GM21528 (cell line): ENCODE results near the gene LSM8.
"Not testable (repeated sequence)": the region's sequence is repeated elsewhere in the genome, so short reads cannot be mapped to it uniquely, and the experiment has no call there.

Experiments used
- ATAC-seq: cut with Tn5 transposase; IDR thresholded peaks from one replicate; pipeline ENCODE4 v1.9.1; 2021; ENCODE audit warnings: mild to moderate bottlenecking, moderate library complexity; ENCODE audit not compliant: unreplicated experiment, low FRiP score

LSM8 gene

DNA sequence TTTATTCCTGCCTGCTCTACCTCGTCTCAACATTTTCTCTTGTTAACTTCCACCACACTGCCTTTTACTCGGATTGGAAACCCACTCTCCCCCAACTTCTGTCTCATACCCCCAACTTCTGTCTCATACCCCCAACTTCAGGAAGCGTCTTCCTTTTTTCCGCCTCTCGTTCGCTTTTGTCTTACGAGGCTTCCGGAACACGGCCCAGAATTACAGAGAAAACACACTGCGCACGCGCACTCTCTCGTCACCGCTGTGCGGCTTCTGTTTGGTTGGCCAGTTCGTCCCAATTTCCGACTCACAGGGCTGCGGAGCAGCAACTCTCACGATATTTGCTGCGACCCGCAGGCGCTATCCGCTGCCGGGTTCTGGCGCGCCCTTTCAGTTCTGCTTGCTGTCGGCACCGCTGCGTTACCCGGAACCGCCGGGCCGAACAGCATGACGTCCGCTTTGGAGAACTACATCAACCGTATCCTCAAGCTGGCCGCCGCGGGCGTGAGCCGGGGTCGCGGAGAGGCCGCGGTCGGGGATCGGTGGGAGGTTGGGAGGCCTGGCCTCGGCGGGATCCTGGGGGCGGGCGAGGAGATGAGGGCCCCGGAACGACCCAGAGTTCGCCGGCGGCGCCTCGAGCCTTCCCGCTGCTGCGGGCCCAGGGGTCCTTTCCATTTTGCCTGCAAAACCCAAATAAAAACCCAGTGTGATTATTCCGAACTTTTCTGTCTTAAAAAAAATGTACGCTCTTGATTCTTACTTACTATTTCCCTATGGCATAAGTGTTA lies at the start of gene LSM8:
LSM8 (plus strand) TSS at position 379 of the 779 bp plus-strand sequence; CDS start at position 439, 60 bp downstream.
- ATAC-seq: peak; percentile 99

DNA sequence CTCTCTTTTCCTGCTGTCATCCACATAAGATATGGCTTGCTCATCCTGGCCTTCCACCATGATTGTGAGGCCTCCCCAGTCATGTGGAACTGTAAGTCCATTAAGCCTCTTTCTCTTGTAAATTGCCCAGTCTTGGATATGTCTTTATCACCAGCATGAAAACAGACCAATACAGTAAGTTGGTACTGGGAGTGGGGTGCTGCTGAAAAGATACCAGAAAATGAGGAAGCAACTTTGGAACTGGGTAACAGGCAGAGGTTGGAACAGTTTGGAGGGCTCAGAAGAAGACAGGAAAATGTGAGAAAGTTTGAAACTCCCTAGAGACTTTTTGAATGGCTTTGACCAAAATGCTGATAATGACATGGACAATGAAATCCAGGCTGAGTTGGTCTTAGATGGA lies 49.5 kb upstream of the LSM8 start:
- not testable (repeated sequence) for ATAC-seq

DNA sequence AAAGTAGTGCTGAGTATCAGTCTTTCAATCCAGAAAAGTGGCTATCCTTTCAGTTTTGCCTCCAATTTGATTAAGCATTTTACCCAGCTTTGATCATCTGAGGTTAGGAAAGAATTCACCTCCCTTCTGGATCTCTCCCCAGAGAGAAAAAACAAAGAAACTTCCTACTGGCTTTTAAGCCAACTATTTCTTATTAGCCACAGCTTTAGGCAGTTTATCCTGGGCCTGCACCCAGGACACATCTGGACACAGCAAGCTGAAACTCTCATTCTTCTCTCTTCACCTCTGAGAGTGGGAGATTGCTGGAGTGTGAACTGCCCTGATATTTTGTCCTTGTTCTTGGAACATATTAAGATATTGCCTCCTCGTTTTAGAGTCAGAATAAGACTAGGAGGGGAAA lies 43.5 kb upstream of the LSM8 start:
- no peak for ATAC-seq

DNA sequence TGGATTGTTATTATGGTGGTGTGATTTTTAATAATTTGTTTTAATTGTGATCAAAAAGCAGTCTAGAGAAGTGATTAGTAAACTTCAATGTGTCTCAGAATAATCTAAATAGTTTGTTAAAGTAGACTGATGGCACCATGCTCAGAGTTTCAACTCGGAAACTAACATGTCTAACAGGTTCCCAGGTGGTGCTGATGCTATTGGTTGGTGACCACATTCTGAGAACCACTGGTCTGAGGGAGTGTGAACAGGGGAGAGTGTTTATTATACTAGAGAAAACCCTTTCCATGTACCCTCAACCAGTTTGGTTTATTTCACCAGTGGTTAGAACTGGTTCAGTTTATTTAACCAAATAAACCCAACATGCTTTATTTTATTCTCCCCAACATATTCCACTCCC lies 42.0 kb upstream of the LSM8 start:
- no peak for ATAC-seq

DNA sequence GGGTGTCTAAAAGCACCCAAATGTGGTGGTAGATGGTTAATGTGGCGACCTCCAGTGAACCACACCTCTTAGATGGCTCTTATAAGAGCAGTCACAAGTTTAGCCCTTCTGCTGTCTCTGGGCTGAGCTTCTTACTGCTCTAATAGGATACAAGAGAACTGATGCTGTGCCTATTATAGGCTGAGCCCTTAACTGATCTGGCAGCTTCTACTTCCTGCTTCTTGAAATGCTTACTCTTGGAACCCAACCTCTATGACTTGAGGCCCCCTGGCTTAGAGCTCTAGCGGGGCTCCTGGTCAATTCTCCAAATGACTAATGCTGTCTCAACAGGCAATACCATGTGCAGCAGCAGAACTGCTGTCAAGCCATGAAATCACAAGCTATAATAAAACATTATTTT lies 35.0 kb upstream of the LSM8 start:
- no peak for ATAC-seq

DNA sequence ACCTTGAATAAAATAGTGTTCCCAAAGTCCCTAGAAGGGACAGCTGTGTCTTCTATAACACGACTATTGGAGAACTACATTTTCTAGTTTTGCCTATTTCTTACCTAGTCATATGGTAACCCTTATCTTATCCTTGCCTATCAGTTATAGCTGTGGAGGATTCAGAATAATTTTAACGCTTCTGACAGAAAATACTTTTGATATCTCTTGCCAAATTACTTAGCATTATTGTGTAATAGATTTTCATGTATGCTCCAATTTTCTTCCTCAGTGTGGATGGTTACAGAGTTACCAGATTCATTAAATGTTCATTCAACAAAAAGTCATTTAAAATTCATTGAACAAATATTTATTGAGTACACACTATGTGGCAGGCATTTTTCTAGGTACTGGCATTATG lies 34.6 kb upstream of the LSM8 start:
- ATAC-seq: no peak

DNA sequence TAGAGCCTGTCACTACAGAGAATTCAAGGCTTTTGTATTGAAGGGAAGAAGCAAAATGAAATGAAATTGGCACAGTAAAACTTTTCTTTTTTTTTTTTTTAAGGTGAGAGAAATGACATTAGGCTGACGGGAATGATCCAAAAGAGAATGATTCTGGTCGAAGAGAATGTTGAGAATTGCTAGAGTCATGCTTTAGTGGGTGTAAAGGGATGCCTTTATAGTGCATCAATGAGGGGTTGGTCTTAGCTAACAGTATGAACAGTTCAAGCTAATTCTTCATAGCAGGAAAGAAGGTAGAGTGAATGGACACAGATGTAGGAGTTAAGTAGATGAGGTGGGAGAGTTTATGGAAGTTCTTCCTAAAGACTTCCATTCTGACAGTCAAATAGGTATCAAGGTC lies 32.3 kb upstream of the LSM8 start:
- ATAC-seq: no peak

DNA sequence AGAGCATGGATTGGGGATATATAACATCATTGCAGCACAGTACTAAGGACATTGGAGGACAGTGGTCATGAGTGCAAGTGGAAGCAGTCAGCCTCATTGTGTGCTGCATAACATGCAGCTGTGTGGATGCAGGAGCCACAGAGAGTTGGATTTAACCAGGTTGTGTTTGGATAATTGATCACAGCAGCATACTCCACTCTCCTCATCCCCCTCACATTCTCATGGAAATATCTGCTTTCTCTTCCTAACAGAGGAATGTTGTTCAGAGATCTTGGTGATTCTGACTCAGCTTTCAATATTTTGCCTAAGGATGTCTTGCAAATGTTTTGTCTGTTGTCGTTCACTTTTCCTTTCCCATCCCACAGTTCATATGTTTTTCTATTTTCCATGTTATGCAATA lies 31.8 kb upstream of the LSM8 start:
- no peak for ATAC-seq

DNA sequence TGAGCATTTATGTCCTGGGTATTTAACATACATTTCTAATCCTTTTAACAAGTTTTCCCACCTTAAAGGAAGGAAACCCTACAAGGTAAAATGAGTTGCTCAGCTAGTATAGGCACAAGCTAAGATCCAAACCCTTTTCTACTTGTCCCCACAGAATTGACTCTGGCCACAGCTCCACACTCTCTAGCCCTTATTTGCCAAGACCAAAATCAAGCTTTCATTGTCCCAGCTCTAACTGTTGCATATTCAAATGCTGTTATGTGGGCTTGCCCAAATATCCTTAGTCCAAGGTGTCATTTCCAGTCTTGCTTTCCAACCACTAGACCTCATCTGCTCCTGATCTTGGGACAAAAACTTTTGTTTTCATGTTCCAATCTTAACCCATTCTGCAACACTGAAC lies 31.3 kb upstream of the LSM8 start:
- ATAC-seq: no peak

DNA sequence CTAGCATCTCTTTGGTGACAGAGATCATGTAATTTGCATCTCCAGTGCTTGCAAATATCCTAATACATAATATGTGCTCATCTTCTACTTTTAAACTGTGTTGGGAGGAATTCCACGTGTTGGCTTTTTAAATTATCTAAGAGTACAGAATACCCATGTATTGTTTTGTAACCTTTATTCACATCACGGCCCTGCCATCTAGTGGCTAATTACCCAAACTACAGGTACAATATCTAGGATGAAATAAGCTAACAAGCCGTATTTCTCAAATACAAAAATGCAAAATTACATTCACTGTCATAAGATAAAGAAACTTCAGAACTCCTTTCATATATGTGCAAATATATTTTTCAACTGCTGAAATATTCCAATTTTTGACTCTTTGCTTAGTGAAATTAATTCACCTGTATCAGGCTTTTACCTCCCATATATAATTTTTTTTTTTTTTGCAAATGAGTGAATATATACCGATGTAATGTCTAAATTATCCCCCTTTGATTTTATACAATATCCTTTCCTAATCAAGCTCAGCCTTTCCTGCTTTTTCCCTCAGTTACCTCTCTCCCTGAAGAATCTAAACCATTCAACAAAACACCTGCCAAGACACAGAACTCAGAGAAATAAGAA lies 30.3 kb upstream of the LSM8 start:
- ATAC-seq: peak; percentile 54

DNA sequence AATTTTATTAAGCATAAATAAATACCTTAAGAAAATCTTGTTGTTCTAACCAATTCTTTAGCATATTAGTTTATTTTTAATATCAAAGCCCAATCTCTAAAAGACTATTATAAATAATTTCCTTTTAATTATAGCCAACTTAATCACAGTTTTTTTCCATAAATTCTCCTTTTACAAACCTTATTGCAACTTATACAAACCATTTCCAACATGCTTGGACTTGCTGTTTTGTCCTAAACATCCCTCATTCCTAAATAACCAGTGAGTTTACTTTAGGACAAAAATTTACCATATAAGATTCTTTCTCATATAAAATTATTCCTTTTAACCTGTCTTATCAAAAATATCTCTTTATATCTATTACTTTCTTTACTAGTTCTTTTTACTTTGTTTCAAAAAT lies 25.2 kb upstream of the LSM8 start:
- ATAC-seq: no peak

DNA sequence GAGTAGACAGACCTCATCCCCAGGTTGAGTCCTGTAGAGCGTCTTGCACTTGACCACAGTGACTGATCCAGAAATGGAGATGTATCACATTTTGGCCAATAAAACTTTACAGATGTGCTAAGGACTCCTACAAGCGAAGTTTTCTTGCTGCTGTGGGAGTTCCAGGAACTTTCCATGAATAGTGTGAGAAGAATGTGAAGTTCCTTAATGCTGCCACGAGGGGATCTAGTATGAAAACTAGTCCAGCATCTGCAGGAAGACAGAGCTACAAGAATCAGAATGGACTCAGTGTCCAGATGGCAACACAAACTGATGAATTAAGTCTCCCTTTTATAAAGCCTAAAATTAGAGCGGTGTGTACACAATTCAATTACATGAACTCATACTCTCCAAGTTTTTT lies 14.8 kb upstream of the LSM8 start:
- ATAC-seq: no peak

DNA sequence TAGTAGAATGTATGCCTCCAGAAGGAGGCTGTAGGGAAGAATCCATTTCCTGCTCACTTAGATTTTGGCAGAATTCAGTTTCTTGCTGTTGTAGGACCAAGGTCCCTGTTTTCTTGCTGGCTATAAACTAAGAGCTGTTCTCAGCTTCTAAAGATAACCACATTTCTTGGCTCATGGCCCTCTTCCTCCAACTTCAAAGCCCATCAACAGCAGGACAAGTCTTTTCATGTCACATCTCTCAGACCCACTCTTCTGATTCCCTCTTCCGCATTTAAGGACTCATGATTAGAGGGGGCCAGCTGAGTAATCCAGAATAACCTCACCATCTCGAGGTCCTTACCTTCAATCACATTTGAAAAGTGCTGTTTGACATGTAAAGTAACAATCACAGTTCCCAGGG lies 8.2 kb upstream of the LSM8 start:
- no peak for ATAC-seq

DNA sequence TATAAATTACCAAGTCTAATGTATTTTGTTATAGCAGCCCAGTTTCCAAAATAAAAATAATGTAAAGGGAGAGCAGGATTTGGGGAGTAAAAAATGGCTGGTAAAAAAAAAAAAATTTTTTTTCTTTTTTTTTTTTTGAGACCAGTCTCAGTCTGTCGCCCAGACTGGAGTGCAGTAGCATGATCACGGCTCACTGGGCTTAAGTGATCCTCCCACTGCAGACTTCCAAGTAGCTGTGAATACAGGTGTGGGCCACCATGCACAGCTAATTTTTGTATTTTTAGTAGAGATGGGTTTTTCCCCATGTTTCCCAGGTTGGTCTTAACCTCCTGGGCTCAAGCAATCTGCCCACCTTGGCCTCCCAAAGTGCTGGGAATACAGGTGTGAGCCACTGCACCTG lies 4.8 kb upstream of the LSM8 start:
- no peak for ATAC-seq

DNA sequence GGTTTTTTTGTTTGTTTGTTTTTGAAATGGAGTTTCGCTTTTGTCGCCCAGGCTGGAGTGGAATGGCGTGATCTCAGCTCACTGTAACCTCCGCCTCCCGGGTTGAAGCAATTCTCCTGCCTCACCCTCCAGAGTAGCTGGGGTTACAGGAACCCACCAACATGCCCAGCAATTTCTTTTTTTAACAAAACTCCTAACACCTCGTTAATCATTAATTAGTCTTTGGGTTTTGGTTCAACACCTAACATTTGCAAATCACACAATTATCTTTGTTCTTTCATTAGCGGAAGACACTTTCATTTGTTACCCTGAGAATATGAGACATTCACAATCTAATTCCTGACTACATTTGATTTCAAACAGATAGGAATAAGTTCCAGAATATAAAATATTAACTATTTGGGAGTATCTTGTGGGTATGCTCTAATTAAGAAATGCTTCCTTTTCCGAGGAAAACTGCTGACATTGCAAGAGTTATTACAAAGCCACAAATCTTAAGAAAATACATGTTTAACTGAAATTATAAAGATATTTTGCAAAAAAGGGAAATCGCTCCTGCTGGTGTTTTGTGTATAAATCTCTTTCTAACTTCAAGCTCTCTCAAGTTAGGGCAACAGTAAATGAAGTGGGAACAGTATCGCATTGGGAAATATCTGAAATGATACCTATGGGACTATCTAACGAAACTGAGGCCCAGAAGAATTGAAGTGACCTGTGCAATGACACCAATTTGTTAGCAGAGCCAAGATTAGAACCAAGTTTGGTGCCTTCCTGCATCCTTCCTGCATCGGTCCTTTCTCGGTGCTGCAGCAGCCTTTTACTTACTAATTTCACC lies 1.2 kb upstream of the LSM8 start:
- ATAC-seq: no peak

DNA sequence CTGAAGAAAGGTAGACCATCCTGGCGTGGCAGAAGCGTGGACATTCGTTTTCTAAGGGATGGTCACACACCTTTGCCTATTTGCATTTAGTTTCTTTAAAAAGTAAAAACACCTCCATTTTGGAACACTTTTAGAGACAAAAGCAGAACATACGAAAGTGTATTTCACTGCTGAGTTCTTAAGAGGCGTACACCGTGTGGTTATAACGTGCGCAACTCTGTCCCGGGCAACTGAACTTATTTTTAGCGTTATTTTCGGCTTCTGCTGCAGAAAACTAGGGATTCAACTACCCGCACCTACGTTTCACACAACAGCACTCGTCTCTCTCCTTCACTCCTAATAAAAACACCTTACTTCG lies 557 bp upstream of the LSM8 start:
- ATAC-seq: peak; percentile 11

DNA sequence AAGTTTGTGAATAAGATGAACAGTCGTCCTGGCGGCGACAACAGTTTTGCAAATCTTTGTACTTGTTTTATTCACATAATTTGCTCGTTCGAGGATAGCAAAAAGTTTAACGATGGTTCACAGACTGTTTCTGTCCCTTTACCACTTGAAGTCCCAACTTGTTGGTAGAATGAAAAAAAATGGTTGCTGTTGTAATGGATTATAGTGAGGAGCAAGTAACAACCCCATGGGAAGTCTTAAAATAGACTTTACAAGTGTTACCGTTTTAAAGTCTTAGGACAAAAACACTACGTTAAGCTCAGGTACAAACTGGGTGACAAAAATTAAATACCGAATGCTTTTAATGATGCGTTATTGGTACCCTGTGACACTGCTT lies 589 bp downstream of the LSM8 start:
- ATAC-seq: no peak

DNA sequence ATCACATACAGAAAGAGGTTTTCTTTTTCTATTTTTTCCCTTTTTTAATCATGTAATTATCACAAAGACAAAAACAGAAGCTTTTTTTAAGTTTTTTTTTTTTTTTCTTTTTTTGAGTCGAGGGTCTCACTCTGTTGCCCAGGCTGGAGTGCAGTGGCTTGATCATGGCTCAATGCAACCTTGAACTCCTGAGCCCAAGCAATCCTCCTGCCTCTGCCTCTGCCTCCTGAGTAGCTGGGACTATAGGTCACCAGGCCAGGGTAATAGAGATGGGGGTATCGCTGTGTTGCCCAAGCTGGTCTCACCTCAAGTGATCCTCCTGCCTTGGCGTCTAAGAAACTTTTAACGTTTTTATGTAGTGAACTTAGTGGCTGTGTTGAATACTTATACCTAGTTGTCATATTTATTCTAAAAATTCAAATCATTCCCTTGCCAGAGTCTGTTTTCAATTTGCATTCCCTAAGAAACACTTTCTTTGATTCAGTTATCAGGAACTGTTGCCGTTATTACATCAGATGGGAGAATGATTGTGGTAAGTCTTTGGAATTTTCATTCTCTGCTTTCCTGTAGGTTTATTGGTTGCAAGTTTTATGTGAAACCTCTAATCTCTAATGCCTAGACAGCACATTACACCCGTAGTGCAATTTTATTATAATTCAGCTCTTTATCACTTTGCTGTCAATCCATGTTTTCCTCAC lies 1.3 kb downstream of the LSM8 start:
- no peak for ATAC-seq

DNA sequence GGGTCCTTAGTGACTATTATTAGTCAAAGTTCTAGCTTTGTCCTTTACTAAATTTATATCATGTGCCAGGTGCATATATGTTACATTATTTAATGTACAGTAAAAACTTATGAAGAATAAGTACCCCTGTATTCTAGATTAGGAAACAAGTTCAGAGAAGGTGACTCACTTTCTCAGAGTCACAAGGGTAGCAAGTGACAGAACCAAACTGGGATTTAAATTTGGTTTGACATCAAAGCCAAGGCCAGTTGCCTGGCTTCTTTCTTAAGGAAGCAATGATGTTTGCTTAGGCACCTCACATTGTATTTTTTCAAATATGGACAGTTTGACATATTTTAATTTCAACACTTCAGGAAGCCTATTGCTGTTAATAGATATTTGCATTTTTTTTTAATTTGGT lies 2.5 kb downstream of the LSM8 start:
- no peak for ATAC-seq

DNA sequence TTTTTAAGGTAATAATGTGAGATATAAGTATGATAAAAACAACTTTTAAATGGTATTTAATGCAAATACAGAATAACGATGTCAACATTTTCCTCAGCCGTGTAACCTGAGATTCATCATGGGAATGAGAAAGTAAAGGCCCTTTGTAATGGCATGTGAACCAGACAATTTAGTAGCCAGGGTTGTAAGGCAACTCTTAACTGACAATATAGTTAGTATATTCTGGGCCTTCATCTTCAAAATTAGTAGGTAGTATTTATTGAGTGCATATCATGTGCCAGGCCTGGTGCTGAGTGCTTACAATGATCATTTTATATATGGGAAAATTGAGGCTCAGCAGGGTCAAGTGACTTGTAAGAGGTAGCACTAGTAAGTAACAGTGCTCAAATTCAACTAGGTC lies 10.6 kb downstream of the LSM8 start:
- no peak for ATAC-seq

DNA sequence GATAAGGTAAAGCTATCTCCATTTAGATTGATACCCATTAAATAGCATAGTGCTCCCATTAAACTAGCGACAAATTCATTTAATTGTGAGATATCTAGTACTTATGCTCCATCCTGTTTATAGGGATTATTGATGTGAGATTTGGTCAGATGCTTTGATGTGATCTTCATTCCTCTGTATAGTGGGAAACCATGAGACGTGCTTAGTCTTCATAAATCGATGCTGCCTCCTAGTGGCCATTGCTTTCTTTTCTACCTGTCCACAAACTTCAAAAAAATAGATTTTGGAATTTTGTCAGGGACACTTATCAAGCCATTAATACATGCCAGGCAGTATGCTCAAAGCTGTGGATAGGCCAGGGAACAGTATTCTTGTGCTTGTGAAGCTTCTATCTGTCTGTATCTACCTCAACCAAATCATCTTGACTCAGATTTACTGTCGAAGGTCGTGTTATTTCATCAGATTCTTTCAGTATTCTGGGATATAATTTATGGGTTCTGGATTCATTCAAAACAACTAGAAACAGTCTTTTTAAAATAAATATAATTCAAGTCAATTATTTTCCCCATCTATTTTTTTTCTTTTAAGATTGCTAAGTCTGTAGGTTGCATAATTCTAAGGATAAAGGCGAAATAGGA lies 12.0 kb downstream of the LSM8 start:
- ATAC-seq: peak; percentile 89
